Inflammatory macrophage treated with lipopolysaccharide for 4 hours (primary cell): ENCODE results near the gene POLDIP2.

Experiments used
- DNase-seq: peaks from one replicate; pipeline ENCODE4 v3.0.0-alpha.2; 2020

Gene POLDIP2

DNA sequence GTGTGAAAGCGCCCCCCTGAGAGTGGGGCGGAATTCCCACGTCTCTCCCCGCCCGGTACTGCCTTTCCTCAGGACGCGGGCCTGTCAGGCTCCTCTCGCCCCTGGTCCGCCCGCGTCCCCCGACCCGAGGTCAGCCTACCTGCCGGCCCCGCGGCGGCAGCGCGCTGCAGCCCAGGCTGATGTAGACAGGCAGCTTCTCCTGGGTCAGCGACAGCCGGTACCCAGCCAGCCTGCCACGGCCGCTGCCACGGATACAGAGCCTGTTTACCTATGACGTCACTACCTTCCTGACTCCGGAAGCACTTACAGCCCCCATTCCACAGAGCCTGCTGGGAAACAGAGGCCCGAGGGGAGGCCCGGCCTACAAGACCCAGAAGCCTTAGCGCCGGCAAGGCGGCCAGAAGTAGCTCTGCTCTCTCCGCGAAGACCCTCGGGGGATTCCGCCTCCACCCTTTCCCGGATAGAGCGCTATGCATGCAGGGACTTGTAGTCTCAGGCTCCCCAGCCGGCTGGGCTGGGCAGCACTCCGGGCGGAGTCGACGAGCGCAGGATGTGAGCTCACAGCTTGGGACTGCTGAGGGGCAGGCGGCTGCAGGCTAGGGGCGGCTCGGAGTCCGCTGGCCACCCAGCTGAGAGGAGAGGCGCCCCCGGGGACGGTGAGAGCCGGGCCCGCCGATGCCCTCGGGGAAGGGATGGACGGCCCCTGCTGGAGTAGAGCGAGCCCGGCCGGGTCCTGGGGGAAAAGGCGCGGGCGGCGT lies 21.9 kb downstream of the POLDIP2 start, which contains the start of the genes IFT20 and TNFAIP1:
Gene IFT20, minus strand, starts transcription at position 272 of the 758 bp plus-strand sequence. CDS start 3,487 bp downstream, outside the sequence.
Gene TNFAIP1, plus strand, starts transcription at position 561 of the 758 bp plus-strand sequence. CDS start 3,761 bp downstream, outside the sequence.
- peak; percentile 100 for DNase-seq

GRCh38 chr17:28334666-28335200 lies 22.6 kb downstream of the POLDIP2 start:
- DNase-seq = no peak

DNA sequence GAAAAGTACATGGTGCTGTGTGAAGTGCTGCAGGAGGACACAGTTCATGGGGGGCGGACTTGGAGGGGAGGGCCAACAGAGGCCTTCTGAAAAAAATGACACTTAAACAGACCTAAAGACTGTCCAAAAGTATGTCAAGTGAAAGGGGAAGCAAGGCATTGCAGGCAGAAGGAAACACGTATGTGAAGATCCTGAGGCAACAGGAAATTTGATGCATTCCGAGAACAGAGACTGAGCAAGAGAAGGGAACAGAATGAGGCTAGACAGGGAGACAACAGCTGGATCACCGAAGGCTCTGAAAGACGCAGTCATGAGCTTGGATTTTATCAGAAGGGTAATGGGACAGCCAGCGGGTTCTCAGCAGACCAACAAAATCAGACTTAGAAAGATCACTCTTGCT lies 23.2 kb downstream of the POLDIP2 start:
- DNase-seq = peak; percentile 69

GRCh38 chr17:28333083-28333746 lies 24.1 kb downstream of the POLDIP2 start:
- no peak for DNase-seq

DNA sequence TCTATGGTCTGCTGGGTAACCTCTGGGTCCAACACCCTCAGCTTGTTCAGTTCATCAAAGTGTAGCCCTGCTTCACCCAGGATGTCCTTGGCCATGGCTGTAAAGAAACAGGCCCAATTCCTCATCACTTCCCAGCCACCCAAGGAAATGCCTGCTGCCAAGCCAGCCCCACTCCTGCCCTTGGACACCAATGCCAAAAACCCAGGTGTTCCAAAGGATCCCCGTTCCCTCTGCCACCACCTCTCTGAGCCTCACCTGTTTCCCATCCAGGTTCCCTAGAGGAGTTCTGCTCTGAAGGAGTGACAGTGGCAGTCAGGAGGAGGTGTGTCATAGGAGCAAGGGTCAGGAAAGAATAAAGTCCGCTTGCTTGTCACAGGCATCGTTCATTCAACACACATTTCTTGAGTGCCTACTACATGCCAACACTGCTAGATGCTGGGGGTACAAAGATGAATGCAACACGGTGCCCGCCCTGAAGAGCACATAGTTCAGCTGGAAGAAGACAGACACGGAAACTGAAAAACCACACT lies 25.4 kb downstream of the POLDIP2 start:
- no peak for DNase-seq

GRCh38 chr17:28330671-28331070 lies 26.7 kb downstream of the POLDIP2 start:
- DNase-seq = no peak

- no peak for DNase-seq
These were observed 29.0 kb downstream of the POLDIP2 start for GRCh38 chr17:28328325-28328724.

- DNase-seq = no peak
These were observed 29.6 kb downstream of the POLDIP2 start for GRCh38 chr17:28327709-28328108.

DNA sequence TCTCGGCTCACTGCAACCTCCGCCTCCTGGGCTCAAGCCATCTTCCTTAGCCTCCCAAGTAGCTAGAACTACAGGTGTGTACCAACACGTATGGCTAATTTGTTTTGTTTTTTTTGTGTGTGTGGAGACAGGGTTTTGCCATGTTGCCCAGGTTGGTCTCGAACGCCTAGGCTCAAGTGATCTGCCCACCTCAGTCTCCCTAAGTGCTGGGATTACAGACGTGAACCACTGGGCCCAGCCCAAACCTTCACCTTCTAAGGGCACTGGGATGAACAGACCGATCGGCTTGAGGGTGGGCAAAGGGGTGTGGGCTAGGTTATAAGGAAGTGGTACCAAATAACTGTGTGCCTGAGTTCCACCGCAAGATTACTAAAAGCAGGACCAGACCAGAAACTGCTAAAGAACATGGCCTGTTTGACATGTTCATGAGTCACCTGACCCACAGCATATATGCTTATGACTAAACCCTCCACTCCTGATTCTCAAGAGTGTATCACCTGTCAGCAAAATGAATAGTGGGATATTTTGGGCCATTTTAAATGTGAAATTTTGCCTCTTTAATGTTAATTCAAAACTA lies 30.2 kb downstream of the POLDIP2 start:
- DNase-seq = no peak

DNA sequence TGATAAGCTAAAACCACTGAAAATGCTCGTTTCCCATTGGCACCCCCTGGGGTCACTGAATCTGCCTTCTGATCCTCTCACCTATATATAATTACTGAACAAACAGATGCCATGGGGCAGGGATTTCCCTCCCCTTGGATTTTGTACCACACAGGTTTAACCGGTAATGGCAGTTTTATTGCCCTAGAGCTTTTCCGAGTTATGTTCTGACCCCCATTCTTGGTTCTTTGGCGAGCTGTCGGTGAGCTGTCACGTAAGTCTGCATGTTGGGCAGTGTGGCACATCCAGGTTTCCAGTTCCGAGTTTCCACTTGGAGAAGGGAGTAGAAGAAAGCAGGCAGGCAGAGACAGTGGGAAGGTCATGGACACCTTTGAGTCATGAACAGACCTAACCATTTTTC lies 31.2 kb downstream of the POLDIP2 start:
- no peak for DNase-seq

DNA sequence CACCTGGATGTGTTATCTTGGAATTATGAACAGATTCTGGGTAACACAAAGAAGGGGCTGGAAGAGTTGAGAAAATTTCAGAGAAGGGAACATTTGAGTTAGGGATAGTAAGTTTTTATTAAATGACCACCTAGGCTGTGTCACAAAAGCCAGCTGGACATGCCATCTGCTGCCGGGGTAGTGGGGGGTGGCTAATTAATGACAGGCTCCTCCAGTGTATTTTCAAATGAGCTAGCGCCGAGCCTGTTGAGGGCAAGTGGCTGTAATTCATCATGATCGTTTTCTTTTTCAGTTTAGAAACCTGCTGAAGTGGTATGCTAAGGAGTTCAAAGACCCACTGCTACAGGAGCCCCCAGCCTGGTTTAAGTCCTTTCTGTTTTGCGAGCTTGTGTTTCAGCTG lies 32.1 kb downstream of the POLDIP2 start:
- DNase-seq = no peak

- DNase-seq = peak; percentile 54
These were observed 32.5 kb downstream of the POLDIP2 start for GRCh38 chr17:28324781-28325180.

- no peak for DNase-seq
These were observed 33.0 kb downstream of the POLDIP2 start for GRCh38 chr17:28324267-28324745.

GRCh38 chr17:28320215-28321061 lies 36.9 kb downstream of the POLDIP2 start:
- no peak for DNase-seq

- DNase-seq = no peak
These were observed 37.8 kb downstream of the POLDIP2 start for GRCh38 chr17:28319598-28319935.

- peak; percentile 99 for DNase-seq
These were observed 38.3 kb downstream of the POLDIP2 start, which contains the start of gene TMEM97 for GRCh38 chr17:28318759-28319597. TSS of gene TMEM97 (plus strand) at chr17:28319200. CDS start at chr17:28319240, 40 bp downstream.

GRCh38 chr17:28317966-28318758 lies 39.2 kb downstream of the POLDIP2 start:
- no peak for DNase-seq

DNA sequence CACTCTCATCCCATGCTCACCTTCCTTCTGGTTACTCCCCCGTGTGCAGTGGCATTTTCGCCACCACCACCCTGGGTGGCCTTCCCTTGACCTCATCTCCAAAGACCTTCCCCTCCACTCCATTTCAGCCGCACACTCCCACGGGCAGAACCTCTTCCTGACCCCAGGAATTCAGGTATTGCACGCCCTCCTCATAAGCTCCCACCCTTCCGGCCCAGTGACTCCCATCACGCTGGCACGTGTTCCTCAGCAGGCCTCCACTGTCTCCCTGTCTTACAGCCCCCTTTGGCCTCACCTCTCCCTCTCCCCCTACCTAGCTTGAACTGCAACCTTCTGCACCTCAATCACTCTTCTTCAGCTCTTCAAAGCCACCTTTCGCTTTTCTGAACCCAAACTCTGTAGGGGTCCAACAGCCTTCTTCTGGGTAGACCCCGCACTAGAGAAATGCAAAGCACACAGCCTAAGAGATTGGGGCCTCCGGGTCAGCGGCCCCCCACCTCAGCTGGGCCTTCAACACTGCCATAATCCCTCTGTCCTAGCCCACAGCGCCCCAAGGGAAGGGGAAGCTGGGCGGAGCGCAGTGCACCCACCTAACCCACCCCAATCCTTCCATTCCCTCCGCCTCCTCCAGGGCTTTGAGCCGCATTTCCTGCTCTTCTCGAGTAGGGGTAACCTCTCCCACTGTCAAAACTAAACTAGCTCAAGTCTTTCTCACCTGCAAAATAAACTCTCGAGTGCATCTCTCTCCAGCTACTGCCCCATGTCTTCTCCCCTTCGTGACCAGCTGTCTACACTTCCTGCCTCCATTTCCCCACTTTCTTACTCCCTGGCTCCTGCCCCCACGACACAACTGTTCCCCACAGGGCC lies 40.0 kb downstream of the POLDIP2 start:
- DNase-seq = no peak
